ENCODE data around the gene THAP10.

The THAP10 gene

DNA sequence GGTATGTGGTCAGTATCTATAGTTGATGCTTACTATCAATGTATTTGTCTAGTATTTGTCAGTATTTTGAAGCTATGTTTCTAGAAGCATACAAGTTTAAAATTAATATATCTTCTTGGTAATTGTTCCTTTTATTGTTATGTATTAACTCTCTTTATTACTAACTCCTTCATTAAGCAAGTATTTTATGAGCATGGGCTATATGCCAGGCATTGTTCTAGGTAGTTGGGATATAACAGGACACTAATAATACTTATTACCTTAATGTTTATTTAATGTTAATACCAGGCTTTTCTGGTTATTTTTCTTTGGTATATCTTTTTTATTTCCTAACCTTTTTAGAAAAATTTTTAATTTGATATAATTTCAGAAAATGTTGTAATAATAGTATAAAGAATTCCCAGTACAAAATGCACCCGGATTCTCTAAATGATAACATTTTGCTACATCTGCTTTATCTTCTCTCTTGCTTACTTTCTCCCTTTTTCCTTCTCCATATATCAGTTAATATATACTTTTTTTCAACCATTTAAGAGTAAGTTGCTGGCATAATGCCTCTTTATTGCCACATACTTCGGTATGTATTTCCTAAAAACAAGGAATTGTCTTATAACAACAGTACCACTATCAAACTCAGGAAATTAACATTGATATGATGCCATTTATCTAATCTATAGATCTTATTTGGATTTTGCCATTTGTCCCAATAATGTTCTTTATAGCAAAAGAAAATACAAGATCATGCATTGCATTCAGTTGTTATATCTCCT is 31.3 kb upstream of the THAP10 start:
- DNase-seq (ENCODE audit: low read depth): no peak
- H3K4me3 ChIP-seq (ENCODE audit: low read length): no peak overlapping the region
- TF ChIP-seq, protein P1, sequence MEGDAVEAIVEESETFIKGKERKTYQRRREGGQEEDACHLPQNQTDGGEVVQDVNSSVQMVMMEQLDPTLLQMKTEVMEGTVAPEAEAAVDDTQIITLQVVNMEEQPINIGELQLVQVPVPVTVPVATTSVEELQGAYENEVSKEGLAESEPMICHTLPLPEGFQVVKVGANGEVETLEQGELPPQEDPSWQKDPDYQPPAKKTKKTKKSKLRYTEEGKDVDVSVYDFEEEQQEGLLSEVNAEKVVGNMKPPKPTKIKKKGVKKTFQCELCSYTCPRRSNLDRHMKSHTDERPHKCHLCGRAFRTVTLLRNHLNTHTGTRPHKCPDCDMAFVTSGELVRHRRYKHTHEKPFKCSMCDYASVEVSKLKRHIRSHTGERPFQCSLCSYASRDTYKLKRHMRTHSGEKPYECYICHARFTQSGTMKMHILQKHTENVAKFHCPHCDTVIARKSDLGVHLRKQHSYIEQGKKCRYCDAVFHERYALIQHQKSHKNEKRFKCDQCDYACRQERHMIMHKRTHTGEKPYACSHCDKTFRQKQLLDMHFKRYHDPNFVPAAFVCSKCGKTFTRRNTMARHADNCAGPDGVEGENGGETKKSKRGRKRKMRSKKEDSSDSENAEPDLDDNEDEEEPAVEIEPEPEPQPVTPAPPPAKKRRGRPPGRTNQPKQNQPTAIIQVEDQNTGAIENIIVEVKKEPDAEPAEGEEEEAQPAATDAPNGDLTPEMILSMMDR (conservative IDR thresholded peaks at IDR 0.05; ENCODE audit: low read depth, low read length): no peak

DNA sequence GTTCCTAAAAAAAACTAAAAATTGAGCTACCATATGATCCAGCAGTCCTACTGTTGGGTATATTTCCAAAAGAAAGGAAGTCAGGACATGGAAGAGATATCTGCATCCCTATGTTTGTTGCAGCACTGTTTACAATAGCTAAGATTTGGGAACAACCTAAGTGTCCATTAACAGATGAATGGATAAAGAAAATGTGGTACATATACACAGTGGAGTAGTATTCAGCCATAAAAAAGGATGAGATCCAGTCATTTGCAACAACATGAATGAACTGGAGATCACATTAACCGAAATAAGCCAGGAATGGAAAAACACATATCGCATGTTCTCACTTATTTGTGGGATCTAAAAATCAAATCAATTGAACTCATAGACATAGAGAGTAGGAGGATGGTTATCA is 29.9 kb upstream of the THAP10 start:
- TF ChIP-seq, protein P1 (conservative IDR thresholded peaks at IDR 0.05; ENCODE audit: low read depth, low read length): no peak
- DNase-seq (ENCODE audit: low read depth): no peak
- H3K4me3 ChIP-seq (ENCODE audit: low read length): no peak overlapping the region

DNA sequence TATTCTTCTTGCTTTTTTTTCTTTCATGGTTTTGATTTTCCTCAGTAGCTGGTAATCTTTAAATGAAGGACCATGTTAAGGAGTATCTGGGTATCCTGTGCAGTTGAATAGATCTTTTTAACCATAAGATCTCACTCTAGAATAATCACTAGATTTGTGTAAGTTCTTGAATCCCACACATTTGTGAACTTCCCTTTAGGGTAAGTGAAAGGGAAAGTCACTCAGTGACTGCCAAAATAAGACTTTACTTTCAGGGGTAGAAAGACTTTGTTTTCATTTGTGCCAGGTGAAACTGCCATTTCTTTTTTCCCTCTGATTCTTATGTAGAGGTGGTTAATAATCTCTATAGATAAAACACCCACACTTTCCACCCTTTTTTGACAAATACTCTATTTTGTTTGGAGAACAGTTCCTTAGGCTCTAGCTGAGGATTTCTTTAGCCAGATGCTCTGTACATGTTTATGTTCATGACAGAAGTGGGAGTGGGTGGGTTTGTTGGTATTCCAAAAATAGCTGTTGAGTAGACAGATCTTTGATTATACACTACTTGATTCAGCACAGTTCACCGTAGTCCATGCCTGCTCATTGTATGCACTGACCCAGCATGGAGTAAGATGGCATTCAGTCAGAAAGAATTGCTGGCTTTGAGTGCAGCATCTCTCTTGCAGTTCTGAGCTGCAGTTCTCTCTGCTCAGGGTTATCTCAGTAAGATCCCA is 28.9 kb upstream of the THAP10 start:
- TF ChIP-seq, protein P1 (conservative IDR thresholded peaks at IDR 0.05; ENCODE audit: low read depth, low read length): no peak
- no peak for DNase-seq (ENCODE audit: low read depth)
- H3K4me3 ChIP-seq (ENCODE audit: low read length): no peak overlapping the region

DNA sequence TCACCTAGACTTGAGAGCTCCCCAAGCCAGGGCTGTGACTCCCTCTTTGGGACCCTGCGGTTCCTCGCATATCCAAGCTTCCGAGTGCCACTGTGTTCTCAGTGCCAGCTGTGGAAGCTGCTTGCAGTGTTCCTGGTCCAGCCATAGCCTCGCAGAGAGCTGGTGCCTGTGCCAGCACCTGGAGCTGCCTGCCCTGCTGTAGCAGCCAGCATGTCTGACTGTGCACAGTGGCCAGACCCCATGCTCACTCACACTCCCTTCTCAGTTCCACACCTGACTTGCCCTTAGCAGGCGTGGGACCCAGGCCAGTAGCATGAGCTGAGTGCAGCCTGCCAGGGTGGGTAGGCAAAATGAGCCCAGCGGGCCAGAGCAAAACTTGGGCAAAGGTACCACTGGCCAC is 25.7 kb upstream of the THAP10 start:
- no peak overlapping the region for H3K4me3 ChIP-seq (ENCODE audit: low read length)
- no peak for DNase-seq (ENCODE audit: low read depth)
- TF ChIP-seq, protein P1 (conservative IDR thresholded peaks at IDR 0.05; ENCODE audit: low read depth, low read length): no peak

DNA sequence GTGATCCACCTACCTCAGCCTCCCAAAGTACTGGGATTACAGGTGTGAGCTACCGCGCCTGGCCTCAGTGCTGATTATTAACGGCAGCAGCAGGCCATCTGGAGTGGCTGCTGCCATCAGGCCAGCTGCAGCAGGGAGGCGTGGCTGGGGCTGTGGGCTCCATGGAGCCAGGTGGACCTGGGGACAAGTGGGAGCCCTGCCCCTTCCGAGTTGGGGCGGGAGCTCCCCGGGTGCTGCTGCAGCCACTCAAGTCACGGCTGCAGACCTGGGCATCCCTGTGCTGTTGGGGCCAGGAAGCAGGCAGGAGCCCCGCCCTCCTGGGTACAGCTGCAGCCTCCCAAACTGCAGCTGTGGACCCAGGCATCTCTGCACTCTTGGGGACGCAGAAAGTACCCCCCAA is 24.3 kb upstream of the THAP10 start:
- TF ChIP-seq, protein P1 (conservative IDR thresholded peaks at IDR 0.05; ENCODE audit: low read depth, low read length): no peak
- no peak overlapping the region for H3K4me3 ChIP-seq (ENCODE audit: low read length)
- DNase-seq (ENCODE audit: low read depth): no peak

DNA sequence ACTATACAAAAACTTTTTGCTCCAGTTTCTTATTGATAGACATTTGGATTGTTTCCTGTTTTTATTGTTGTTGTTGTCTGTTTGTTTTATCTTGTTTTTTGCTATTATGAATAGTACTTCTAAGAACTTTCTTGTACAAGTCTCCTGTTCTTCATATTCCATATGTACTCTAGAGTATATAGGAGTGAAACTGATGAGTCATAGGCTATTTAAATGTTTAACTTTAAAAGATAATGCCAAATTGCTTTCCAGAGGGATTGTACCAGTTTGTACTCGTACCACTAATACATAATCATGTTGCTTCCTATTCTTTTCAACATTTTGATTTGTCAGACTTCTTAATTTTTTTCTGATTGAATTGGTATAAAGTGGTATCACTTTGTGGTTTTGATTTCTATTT is 20.0 kb upstream of the THAP10 start:
- no peak overlapping the region for H3K4me3 ChIP-seq (ENCODE audit: low read length)
- TF ChIP-seq, protein P1 (conservative IDR thresholded peaks at IDR 0.05; ENCODE audit: low read depth, low read length): no peak
- DNase-seq (ENCODE audit: low read depth): no peak

DNA sequence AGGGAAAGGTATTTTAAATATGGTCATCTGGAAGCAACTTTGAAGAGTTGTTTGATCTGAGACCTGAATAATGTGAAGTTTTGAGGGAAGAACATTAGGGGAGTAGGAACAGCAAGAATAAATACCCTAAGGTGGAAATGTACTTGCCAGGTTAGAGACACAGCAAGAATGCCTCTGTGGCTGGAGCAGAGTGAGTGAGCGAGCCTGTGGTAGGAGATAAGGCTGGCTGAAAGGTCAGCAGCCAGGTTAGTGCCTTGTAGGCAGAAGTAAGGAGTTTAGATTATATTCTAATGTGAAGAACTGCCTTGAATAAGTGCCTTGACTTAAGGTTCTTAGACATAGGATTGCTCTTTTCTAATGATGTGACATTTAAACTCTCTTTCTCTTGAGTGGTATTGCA is 18.7 kb upstream of the THAP10 start:
- TF ChIP-seq, protein P1 (conservative IDR thresholded peaks at IDR 0.05; ENCODE audit: low read depth, low read length): no peak

More for the DNA sequence above, 18.7 kb upstream of the THAP10 start:
- no peak overlapping the region for H3K4me3 ChIP-seq (ENCODE audit: low read length)
- DNase-seq (ENCODE audit: low read depth): no peak

Measured in retinal pigment epithelial cell (primary cell).